Measurements from ENCODE around the gene RAN. TPM values are rescaled to one million over a fixed set of nuclear protein-coding genes. Genes with fewer than 3 reads are reported as not detected.

Gene RAN
- total and polyA plus RNA-seq, 9 of the 15 experiments (the other 6 are each of a cell fraction or from before 2014, with no cell fraction given) = 1,687 to 3,820 (median 2,300) TPM

DNA sequence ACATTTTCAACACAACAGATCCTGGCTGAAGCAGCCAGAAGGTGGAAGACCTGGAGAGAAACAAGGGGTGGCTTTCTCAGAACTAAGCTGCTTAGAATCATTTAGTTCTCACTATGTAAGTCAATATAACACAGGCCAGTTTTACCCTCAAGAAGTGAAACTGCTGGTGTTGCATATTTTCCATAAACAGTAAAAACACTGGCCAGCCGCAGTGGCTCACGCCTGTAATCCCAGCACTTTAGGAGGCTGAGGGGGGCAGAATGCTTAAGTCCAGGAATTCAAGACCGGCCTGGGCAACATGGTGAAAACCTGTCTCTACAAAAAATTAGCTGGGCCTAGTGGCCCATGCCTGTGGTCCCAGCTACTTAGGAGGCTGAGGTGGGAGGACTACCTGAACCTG is 44.4 kb upstream of the RAN start:
- no peaks in the 10 kb centered on the region; the same call in 1 of the 2 replicates for H3K9me3 ChIP-seq (replicated peaks; ENCODE audit: control insufficient read depth, insufficient read depth, low read depth, low read length)
- no peak overlapping the region for H3K4me2 ChIP-seq (ENCODE audit: insufficient read depth, low read length)
- H2AFZ ChIP-seq (ENCODE audit: low read depth, low read length) = no peak overlapping the region
- FAIRE-seq (no peak), DNase-seq (ENCODE audit: extremely low read depth in 1 of 4, low spot score in 3 of 4) (no peak), ATAC-seq (no peak)
- H3K27ac ChIP-seq (ENCODE audit: extremely low read depth, low read depth, low read length) = 0 out of 3 replicates have a peak overlapping the region, but pooled peaks have one; percentile 3
- H3K4me1 ChIP-seq (replicated peaks in 1 of 2; ENCODE audit: control insufficient read depth in 2 of 2, insufficient read depth in 2 of 2, low read length in 2 of 2) = peaks cover 45 to 46% of the 10 kb centered on the region in 2 experiments; a peak in 4 of 5 replicates
- peaks cover 65% of the 10 kb centered on the region for H3K79me2 ChIP-seq (ENCODE audit: control insufficient read depth, insufficient read depth, low read length)
- CTCF ChIA-PET (ENCODE audit: low intra/inter-chr PET ratio) = interaction anchor here (0.7 kb wide), 1 partner anchor 43 kb away, joined by 4 read pairs; no protein-coding TSS in a partner anchor
- POLR2A ChIA-PET = interaction anchor here (1.1 to 1.3 kb wide), 3 partner anchors 9 to 43 kb away, joined by 4 to 5 read pairs (median 5); no protein-coding TSS in a partner anchor
- in situ Hi-C loops (cut with MboI) = no loop called here
- no TSS peak for BruUV-seq (replicated peaks)
- no peak overlapping the region for H3K9ac ChIP-seq (ENCODE audit: insufficient read depth in 1 of 2, low read depth in 2 of 2, low read length in 2 of 2)
- 92% methylated on average over 3 of the region's 3 CpGs for WGBS (ENCODE audit: insufficient coverage, low coverage, missing lambda C conversion rate)
- no peaks in the 10 kb centered on the region for H4K20me1 ChIP-seq (replicated peaks; ENCODE audit: control insufficient read depth, insufficient read depth, low read length)
- no peaks in the 10 kb centered on the region for H3K27me3 ChIP-seq (ENCODE audit: control insufficient read depth in 2 of 2, insufficient read depth in 2 of 2, low read length in 2 of 2)
- no peak overlapping the region for H3K4me3 ChIP-seq
- intact Hi-C loops (cut with micrococcal nuclease) = no loop called here
- H3K36me3 ChIP-seq (ENCODE audit: control insufficient read depth, insufficient read depth, low read length) = peaks cover 41% of the 10 kb centered on the region
- H3K9me1 ChIP-seq (ENCODE audit: control insufficient read depth, insufficient read depth, low read length) = no peaks in the 10 kb centered on the region
- TF ChIP-seq, protein P1, sequence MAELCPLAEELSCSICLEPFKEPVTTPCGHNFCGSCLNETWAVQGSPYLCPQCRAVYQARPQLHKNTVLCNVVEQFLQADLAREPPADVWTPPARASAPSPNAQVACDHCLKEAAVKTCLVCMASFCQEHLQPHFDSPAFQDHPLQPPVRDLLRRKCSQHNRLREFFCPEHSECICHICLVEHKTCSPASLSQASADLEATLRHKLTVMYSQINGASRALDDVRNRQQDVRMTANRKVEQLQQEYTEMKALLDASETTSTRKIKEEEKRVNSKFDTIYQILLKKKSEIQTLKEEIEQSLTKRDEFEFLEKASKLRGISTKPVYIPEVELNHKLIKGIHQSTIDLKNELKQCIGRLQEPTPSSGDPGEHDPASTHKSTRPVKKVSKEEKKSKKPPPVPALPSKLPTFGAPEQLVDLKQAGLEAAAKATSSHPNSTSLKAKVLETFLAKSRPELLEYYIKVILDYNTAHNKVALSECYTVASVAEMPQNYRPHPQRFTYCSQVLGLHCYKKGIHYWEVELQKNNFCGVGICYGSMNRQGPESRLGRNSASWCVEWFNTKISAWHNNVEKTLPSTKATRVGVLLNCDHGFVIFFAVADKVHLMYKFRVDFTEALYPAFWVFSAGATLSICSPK (IDR thresholded peaks at IDR 0.05; ENCODE audit: borderline replicate concordance) = no peak
- no peak for TF ChIP-seq ZNF707 (CRISPR knock-in tag; conservative IDR thresholded peaks at IDR 0.05)
- TF ChIP-seq FOXM1 (IDR thresholded peaks at IDR 0.05; ENCODE audit: low read depth) = no peak
- no peak for TF ChIP-seq FOXM1 (CRISPR knock-in tag; IDR thresholded peaks at IDR 0.05; ENCODE audit: low read depth)
- peak; percentile 41; the same call in 1 of the 2 replicates for TF ChIP-seq MAFF (IDR thresholded peaks at IDR 0.05; ENCODE audit: low read length)
- TF ChIP-seq MAFG (tag; conservative IDR thresholded peaks at IDR 0.05) = peak; percentile 57; the same call in 1 of the 2 replicates
- no peak for TF ChIP-seq MECOM (CRISPR knock-in tag; IDR thresholded peaks at IDR 0.05)
- TF ChIP-seq ZNF316 (IDR thresholded peaks at IDR 0.05) = peak; percentile 91
- no peak for TF ChIP-seq KAT7 (CRISPR knock-in tag; IDR thresholded peaks at IDR 0.05; ENCODE audit: borderline replicate concordance)
- TF ChIP-seq MAFK (IDR thresholded peaks at IDR 0.05; ENCODE audit: low read length) = 0 out of 2 replicates have a peak, but pooled peaks have one; percentile 36
- peak; percentile 79 for TF ChIP-seq C11orf30 (IDR thresholded peaks at IDR 0.05; ENCODE audit: low read depth)
- TF ChIP-seq GATA2 (CRISPR knock-in tag; IDR thresholded peaks at IDR 0.05) = no peak
- TF ChIP-seq CREM (IDR thresholded peaks at IDR 0.05; ENCODE audit: low read depth) = no peak

Measured in K562 (cell line).